GM12892 (cell line): Measurements from ENCODE around the gene GRK4.

Experiments
- POLR2AphosphoS5 ChIP-seq: IDR thresholded peaks from 2 replicates; pipeline ENCODE4 v1.6.1; 2011; ENCODE audit warnings: low read depth, low read length, control low read depth
- TAF1 ChIP-seq: IDR thresholded peaks from 2 replicates; pipeline ENCODE4 v1.6.1; 2011; ENCODE audit warnings: low read depth, mild to moderate bottlenecking, control low read depth, low read length, borderline replicate concordance

DNA sequence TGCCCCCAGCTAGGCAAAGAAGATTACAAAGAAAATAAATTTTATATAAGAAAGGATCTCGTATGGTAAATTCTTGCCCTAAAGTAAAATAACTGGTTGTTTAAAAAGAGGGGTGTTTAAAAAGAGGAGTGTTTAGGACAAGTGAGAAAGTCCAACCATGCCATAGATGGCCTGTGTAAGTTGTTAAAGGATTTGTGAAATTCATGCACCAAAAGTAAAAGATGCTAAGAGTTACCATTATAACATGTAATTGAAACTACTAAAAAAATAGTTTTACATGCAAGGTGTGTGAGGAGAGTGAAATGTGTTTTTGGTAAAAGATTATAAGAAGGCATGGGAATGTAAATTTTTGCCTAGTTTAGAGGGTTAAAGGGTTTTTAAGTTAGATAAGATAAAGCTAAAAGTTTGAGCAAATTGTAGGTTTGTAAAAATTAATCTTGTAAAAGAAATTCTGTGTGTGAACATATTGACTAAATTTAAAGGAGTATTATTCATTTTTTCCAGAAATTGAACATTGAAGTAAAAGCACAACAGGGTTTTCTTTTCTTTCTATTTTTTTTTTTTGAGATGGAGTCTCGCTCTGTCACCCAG, 90.9 kb downstream of the GRK4 start:
- no peak for TF ChIP-seq POLR2AphosphoS5
- TF ChIP-seq TAF1: no peak
